Measurements from ENCODE around the gene EPHA8.
A peak's percentile ranks its signal among the peaks of the same experiment; 100 is the strongest.

Gene EPHA8

DNA sequence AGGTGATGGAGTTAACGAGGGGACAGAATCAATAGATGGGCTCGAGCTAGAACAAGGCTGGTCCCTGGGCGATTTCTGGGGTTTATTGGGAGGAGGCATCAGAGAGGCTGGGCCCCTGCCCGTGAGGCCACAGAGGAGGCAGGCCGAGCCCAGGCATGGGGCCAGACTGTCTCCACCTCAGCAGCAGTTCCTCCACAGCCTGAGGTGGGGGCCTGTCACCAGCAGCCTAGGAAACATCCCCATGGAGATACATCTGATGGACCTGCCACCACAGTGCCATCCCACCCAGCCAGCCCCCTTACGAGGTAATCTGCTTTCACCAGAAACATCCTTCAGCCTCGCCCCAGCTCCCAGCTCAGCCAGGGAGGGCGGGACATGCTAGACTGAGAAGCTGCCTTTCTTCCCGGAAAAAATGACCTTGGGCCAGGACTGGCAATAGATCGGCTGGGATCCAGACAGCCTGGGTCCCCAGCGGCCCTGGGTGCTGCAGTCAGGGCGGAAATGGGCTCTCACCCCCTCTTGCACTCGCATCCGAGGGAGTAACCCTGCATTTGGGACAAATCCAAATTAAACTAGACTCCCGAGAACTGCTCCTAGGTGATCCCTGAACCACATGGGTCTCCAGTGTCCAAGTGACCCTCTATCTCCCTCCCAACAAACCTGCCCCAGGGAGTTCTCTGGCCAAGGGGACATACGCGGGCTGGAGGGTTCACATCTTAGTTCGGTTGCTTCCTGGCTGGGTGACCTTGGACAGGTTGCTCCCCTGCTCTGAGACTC is 10.0 kb upstream of the EPHA8 start:
- Histone ChIP-seq H3K27me3 (ENCODE audit: insufficient read depth, low read length) (peaks cover 28% of the 10 kb centered on the region; the same call in 1 of the 2 replicates), H3K27ac (ENCODE audit: low read length) (no peak overlapping the region), H3K4me1 (ENCODE audit: insufficient read depth, low read length) (peaks cover 12% of the 10 kb centered on the region; the same call in 1 of the 2 replicates), H3K9ac (ENCODE audit: low read depth, low read length) (no peak overlapping the region), H3K4me3 (ENCODE audit: low read length) (no peak overlapping the region), H3K36me3 (ENCODE audit: insufficient read depth, low read depth, low read length) (no peaks in the 10 kb centered on the region), H3K9me3 (ENCODE audit: insufficient read depth, low read depth, low read length) (no peaks in the 10 kb centered on the region)

GRCh38 chr1:22553991-22554522 is 9.2 kb upstream of the EPHA8 start:
- no peak overlapping the region for H3K9ac ChIP-seq (ENCODE audit: low read depth, low read length)

GRCh38 chr1:22555371-22555656 is 8.0 kb upstream of the EPHA8 start:
- Histone ChIP-seq H3K4me1 (ENCODE audit: insufficient read depth, low read length) (peaks cover 12% of the 10 kb centered on the region; the same call in 1 of the 2 replicates), H3K27me3 (ENCODE audit: insufficient read depth, low read length) (peaks cover 38% of the 10 kb centered on the region), H3K9me3 (ENCODE audit: insufficient read depth, low read depth, low read length) (no peaks in the 10 kb centered on the region), H3K27ac (ENCODE audit: low read length) (no peak overlapping the region), H3K4me3 (ENCODE audit: low read length) (no peak overlapping the region), H3K36me3 (ENCODE audit: insufficient read depth, low read depth, low read length) (no peaks in the 10 kb centered on the region), H3K9ac (ENCODE audit: low read depth, low read length) (no peak overlapping the region)

More at GRCh38 chr1:22553991-22554522, 9.2 kb upstream of the EPHA8 start:
- no peak overlapping the region for H3K4me3 ChIP-seq (ENCODE audit: low read length)
- peaks cover 26% of the 10 kb centered on the region; the same call in 1 of the 2 replicates for H3K27me3 ChIP-seq (ENCODE audit: insufficient read depth, low read length)
- peaks cover 12% of the 10 kb centered on the region; the same call in 1 of the 2 replicates for H3K4me1 ChIP-seq (ENCODE audit: insufficient read depth, low read length)
- no peaks in the 10 kb centered on the region for H3K36me3 ChIP-seq (ENCODE audit: insufficient read depth, low read depth, low read length)
- H3K9me3 ChIP-seq (ENCODE audit: insufficient read depth, low read depth, low read length) = no peaks in the 10 kb centered on the region
- H3K27ac ChIP-seq (ENCODE audit: low read length) = no peak overlapping the region

DNA sequence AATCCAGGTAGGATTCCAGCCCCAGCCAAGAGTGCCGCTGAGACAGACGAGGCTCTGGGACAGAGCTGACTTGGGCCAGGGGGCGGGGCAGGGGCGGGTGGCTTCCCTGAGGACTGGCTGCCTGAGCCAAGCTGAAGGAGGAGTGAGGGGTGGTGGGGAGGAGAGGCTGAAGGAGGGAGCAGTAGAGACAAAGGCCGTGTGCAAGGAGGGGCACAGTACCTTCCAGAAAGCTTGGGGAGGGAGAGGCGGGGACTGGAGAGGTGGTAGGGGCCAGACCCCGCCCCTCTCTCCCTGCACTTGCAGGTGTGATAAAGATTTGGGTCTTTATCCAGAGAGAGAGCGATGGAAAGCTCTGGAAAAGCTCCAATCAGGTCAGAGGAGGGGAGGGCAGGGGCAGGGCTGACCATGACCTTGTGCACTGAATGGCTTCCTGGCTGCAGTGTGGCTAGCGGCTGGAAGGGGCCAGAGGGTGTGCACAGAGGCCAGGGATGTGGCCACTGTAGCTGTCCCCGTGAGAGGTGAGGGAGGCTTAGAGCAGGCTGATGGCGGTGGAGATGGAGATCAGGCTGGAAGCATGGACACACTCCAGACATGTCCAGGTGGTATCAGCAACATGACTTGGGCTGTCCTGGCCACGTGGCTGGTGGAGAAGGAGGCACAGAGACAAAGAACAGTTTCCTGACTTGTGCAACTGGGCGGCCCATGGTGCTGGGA is 6.7 kb upstream of the EPHA8 start:
- no peaks in the 10 kb centered on the region for H3K36me3 ChIP-seq (ENCODE audit: insufficient read depth, low read depth, low read length)
- H3K9me3 ChIP-seq (ENCODE audit: insufficient read depth, low read depth, low read length) = no peaks in the 10 kb centered on the region
- H3K27me3 ChIP-seq (ENCODE audit: insufficient read depth, low read length) = peaks cover 51% of the 10 kb centered on the region
- no peak overlapping the region; the same call in 1 of the 2 replicates for H3K4me3 ChIP-seq (ENCODE audit: low read length)
- no peak overlapping the region for H3K27ac ChIP-seq (ENCODE audit: low read length)
- H3K4me1 ChIP-seq (ENCODE audit: insufficient read depth, low read length) = peaks cover 12% of the 10 kb centered on the region; the same call in 1 of the 2 replicates
- peak overlapping the region; percentile 24; the same call in 1 of the 2 replicates for H3K9ac ChIP-seq (ENCODE audit: low read depth, low read length)

DNA sequence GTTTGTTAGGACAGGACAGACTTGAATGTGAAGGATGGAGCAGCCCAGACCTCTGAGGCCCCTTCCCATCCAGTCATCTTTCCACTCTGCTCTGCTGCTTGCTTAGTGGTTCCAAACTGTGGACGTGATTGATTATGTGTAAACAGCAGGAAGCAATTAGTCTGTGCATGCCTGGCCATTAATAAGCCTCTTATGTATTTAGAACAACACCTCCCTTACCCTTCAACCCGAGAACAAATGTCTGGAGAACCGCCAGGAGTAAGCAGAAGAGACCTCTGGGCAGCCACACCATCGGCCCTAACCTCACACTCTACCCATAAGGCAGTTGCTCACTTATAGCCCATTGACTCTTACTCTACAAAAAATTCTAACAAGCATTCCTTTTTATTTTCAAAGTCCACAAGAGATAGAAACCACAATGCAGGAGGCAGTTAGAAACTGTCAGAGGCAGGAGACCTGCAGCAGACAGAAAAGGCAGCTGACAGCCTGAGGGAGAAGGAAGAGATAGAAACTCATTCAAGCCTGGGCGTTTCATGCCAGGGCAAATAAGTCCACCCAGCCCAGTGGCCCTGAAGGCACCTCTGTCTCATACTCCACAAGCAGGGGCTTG is 5.8 kb upstream of the EPHA8 start:
- H3K36me3 ChIP-seq (ENCODE audit: insufficient read depth, low read depth, low read length) = no peaks in the 10 kb centered on the region
- H3K27me3 ChIP-seq (ENCODE audit: insufficient read depth, low read length) = peaks cover 60% of the 10 kb centered on the region
- H3K9ac ChIP-seq (ENCODE audit: low read depth, low read length) = no peak overlapping the region
- no peak overlapping the region for H3K27ac ChIP-seq (ENCODE audit: low read length)
- H3K9me3 ChIP-seq (ENCODE audit: insufficient read depth, low read depth, low read length) = no peaks in the 10 kb centered on the region
- no peak overlapping the region for H3K4me3 ChIP-seq (ENCODE audit: low read length)
- peaks cover 12% of the 10 kb centered on the region; the same call in 1 of the 2 replicates for H3K4me1 ChIP-seq (ENCODE audit: insufficient read depth, low read length)

GRCh38 chr1:22563671-22564602 is 648 bp downstream of the EPHA8 start:
- Histone ChIP-seq H3K27ac (ENCODE audit: low read length) (no peak overlapping the region), H3K9ac (ENCODE audit: low read depth, low read length) (no peak overlapping the region), H3K4me3 (ENCODE audit: low read length) (peak overlapping the region; percentile 62), H3K9me3 (ENCODE audit: insufficient read depth, low read depth, low read length) (no peaks in the 10 kb centered on the region), H3K4me1 (ENCODE audit: insufficient read depth, low read length) (no peaks in the 10 kb centered on the region), H3K36me3 (ENCODE audit: insufficient read depth, low read depth, low read length) (no peaks in the 10 kb centered on the region), H3K27me3 (ENCODE audit: insufficient read depth, low read length) (peaks cover 66% of the 10 kb centered on the region)

DNA sequence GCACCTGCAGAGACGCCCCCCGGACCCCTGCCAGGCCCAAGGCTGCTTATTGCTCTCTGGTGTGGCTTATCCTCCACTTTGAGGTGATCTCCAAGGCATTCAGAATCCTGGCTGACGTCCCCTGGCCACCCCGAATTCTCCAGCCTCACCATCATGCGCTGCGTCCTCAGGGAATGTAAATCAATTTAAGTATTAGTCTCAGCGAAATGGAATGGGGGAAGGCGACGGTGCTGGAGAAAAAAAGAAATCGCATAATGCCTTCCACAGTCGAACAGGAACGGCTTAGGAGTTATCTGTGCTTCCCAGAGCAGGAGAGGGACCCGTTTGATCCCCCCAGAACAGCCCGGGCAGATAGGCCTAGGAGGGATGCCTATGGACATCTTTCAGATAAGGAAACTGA is 2.9 kb downstream of the EPHA8 start:
- Histone ChIP-seq H3K36me3 (ENCODE audit: insufficient read depth, low read depth, low read length) (no peaks in the 10 kb centered on the region), H3K9me3 (ENCODE audit: insufficient read depth, low read depth, low read length) (no peaks in the 10 kb centered on the region), H3K4me3 (ENCODE audit: low read length) (no peak overlapping the region), H3K4me1 (ENCODE audit: insufficient read depth, low read length) (no peaks in the 10 kb centered on the region), H3K27me3 (ENCODE audit: insufficient read depth, low read length) (peaks cover 43% of the 10 kb centered on the region), H3K27ac (ENCODE audit: low read length) (no peak overlapping the region), H3K9ac (ENCODE audit: low read depth, low read length) (no peak overlapping the region)

- Histone ChIP-seq H3K4me1 (ENCODE audit: insufficient read depth, low read length) (no peaks in the 10 kb centered on the region), H3K27me3 (ENCODE audit: insufficient read depth, low read length) (peaks cover 33% of the 10 kb centered on the region), H3K27ac (ENCODE audit: low read length) (no peak overlapping the region), H3K9ac (ENCODE audit: low read depth, low read length) (no peak overlapping the region), H3K9me3 (ENCODE audit: insufficient read depth, low read depth, low read length) (no peaks in the 10 kb centered on the region), H3K36me3 (ENCODE audit: insufficient read depth, low read depth, low read length) (no peaks in the 10 kb centered on the region), H3K4me3 (ENCODE audit: low read length) (no peak overlapping the region)
These were observed 3.9 kb downstream of the EPHA8 start for GRCh38 chr1:22567197-22567596.

DNA sequence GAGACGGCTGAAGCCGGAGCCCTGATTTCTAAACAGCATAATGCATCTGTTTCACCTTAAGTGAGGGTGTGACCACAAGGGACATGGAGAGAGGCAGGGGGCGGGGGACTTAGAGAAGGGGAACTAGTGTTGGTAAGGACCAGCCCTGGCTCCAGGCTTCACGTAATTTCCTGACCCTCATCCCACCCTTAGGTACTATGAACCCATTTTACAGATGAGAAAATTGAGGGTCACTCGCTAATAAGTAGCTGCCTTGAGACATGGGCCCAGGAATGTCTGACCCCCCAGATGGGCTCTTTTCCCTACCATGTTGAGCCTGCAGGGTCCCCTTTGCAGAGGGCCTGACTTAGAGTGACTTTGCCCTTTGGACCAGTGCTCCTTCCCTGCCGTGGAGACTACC is 4.7 kb downstream of the EPHA8 start:
- Histone ChIP-seq H3K27me3 (ENCODE audit: insufficient read depth, low read length) (peaks cover 25% of the 10 kb centered on the region), H3K4me3 (ENCODE audit: low read length) (no peak overlapping the region)

DNA sequence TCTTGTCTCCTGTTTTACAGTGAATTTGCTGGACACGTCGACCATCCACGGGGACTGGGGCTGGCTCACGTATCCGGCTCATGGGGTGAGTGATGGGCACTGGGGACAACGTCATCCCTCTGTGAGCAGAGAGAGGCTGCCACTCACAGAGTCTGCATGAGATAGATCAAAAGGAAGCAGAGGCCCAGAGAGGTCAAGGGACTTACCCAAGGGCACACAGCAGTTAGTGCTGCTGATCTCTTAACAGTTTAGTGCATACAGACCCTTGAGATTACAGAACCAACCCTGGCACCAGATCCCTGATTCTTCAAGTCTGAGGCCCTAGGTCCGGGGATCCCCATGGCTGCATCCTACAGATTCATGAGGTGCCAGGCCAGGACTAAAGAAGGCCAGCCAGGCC is 6.0 kb downstream of the EPHA8 start:
- H3K27ac ChIP-seq (ENCODE audit: low read length) = no peak overlapping the region
- no peaks in the 10 kb centered on the region for H3K4me1 ChIP-seq (ENCODE audit: insufficient read depth, low read length)
- H3K27me3 ChIP-seq (ENCODE audit: insufficient read depth, low read length) = peaks cover 16% of the 10 kb centered on the region
- H3K36me3 ChIP-seq (ENCODE audit: insufficient read depth, low read depth, low read length) = no peaks in the 10 kb centered on the region
- no peaks in the 10 kb centered on the region for H3K9me3 ChIP-seq (ENCODE audit: insufficient read depth, low read depth, low read length)
- H3K9ac ChIP-seq (ENCODE audit: low read depth, low read length) = no peak overlapping the region
- H3K4me3 ChIP-seq (ENCODE audit: low read length) = no peak overlapping the region

More for the DNA sequence above, 4.7 kb downstream of the EPHA8 start:
- H3K9ac ChIP-seq (ENCODE audit: low read depth, low read length) = no peak overlapping the region
- H3K4me1 ChIP-seq (ENCODE audit: insufficient read depth, low read length) = no peaks in the 10 kb centered on the region
- H3K36me3 ChIP-seq (ENCODE audit: insufficient read depth, low read depth, low read length) = no peaks in the 10 kb centered on the region
- H3K27ac ChIP-seq (ENCODE audit: low read length) = no peak overlapping the region
- H3K9me3 ChIP-seq (ENCODE audit: insufficient read depth, low read depth, low read length) = no peaks in the 10 kb centered on the region

Measured in iPS-20b (cell line).